Progenitor cell of endocrine pancreas (in vitro differentiated cells): Measurements from ENCODE around the gene CHCHD3. TPM values are rescaled to one million over a fixed set of nuclear protein-coding genes. Genes with fewer than 3 reads are reported as not detected.

Source experiments
- DNase-seq: peaks from one replicate; pipeline ENCODE4 v3.0.0; 2021; ENCODE audit warnings: low spot score; ENCODE audit not compliant: unreplicated experiment
- H3K27ac Mint-ChIP-seq: 2 replicates; pipeline ENCODE4 v1.8.0; 2021; ENCODE audit warnings: mild to moderate bottlenecking, moderate library complexity, mixed read lengths
- H3K27me3 Mint-ChIP-seq: 2 replicates; pipeline ENCODE4 v1.8.0; 2021; ENCODE audit warnings: mixed read lengths
- H3K36me3 Mint-ChIP-seq: 2 replicates; pipeline ENCODE4 v1.8.0; 2022; ENCODE audit warnings: mixed read lengths; ENCODE audit not compliant: insufficient read depth
- H3K4me1 Mint-ChIP-seq: 2 replicates; pipeline ENCODE4 v1.8.0; 2021; ENCODE audit warnings: low read depth, mixed read lengths
- H3K4me3 Mint-ChIP-seq: 2 replicates; pipeline ENCODE4 v1.8.0; 2021; ENCODE audit warnings: low read depth, mild to moderate bottlenecking, moderate library complexity, mixed read lengths
- H3K9me3 Mint-ChIP-seq: 2 replicates; pipeline ENCODE4 v1.8.0; 2021; ENCODE audit warnings: low read depth, mixed read lengths
- CTCF ChIP-seq: fragments of 200-600 bp; sonication (generic); IDR thresholded peaks from one replicate; pipeline ENCODE4 v1.5.0; 2021; ENCODE audit warnings: antibody characterized with exemption, mild to moderate bottlenecking; ENCODE audit not compliant: unreplicated experiment
- total RNA-seq: library from RNA; stranded (reverse); gene quantifications from 2 replicates; pipeline ENCODE4 v1.2.1, GENCODE V29; 2021

The CHCHD3 gene
- total RNA-seq, 1 donor from 2014 or later, result 67.3 TPM

DNA sequence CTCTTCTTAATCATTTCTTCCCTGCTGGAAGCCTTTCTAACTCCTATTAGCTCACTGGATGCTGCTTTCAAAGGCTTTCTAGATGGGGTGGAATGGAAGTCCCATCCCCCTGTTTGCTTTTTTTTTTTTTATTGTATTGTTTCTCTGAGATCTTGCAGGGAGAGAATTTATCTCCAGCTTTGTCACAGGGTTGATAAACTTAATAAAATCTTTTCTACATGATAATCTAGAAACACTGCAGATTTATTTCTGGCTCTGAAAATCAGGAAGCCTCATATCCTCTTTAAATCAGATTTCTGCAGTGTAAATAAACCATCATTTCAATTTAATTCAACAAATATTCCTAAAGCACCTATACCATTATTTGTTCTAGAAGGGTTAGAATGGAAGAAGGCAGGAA, 37.2 kb upstream of the CHCHD3 start:
- TF ChIP-seq CTCF, result no peak
- Mint-ChIP-seq H3K9me3 (no peaks in the 10 kb centered on the region), H3K36me3 (no peaks in the 10 kb centered on the region), H3K4me3 (no peak overlapping the region), H3K27ac (no peak overlapping the region), H3K4me1 (peaks cover 1% of the 10 kb centered on the region), H3K27me3 (peaks cover 16% of the 10 kb centered on the region)
- DNase-seq, result no peak

DNA sequence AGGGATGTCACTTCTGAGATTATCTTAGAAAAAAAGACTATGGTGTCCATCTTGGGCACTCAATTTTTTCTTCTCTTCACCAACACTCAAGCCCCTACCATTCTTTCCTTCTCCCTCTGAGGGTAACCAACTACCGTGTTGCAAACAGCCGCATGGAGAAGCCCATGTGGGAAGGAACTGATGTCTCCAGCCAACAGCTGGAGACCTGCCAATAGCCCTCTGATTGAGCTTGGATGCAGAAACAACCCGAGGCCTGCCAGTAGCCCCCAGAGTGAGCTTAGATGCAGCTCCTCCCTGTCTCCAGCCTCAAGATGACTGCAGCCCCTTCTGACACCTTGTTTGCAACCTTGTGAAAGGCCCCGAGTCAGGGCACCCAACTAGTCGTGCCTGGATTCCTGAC, 36.4 kb upstream of the CHCHD3 start:
- H3K27ac Mint-ChIP-seq, result no peak overlapping the region
- TF ChIP-seq CTCF, result no peak
- peaks cover 20% of the 10 kb centered on the region for H3K27me3 Mint-ChIP-seq
- H3K9me3 Mint-ChIP-seq, result no peaks in the 10 kb centered on the region
- DNase-seq, result no peak
- H3K4me1 Mint-ChIP-seq, result peaks cover 1% of the 10 kb centered on the region
- H3K36me3 Mint-ChIP-seq, result no peaks in the 10 kb centered on the region
- H3K4me3 Mint-ChIP-seq, result no peak overlapping the region

GRCh38 chr7:133117452-133117851, 35.6 kb upstream of the CHCHD3 start:
- no peak for TF ChIP-seq CTCF
- Mint-ChIP-seq H3K27me3 (peaks cover 22% of the 10 kb centered on the region), H3K4me1 (peaks cover 1% of the 10 kb centered on the region), H3K27ac (no peak overlapping the region), H3K4me3 (no peak overlapping the region), H3K36me3 (no peaks in the 10 kb centered on the region), H3K9me3 (no peaks in the 10 kb centered on the region)
- no peak for DNase-seq

DNA sequence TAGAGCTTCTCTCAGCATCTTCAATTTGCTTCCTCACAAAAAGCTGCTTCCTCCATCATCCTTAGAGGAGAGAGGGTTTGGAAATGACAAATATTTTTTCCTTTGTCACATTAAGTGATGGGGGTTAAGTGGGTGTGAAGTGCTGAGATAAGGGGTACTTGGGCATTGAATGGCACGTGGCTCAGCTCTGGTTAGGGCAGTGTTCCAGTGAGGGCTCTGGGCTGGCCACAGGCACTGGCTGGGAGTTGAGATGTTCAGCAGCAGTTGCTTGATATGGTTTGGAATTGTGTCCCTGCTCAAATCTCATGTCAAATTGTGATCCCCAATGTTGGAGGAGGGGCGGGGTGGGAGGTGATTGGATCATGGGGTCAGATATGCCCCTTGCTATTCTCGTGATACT, 33.7 kb upstream of the CHCHD3 start:
- TF ChIP-seq CTCF, result no peak
- H3K27ac Mint-ChIP-seq, result no peak overlapping the region
- H3K4me1 Mint-ChIP-seq, result no peaks in the 10 kb centered on the region
- no peaks in the 10 kb centered on the region for H3K36me3 Mint-ChIP-seq
- H3K4me3 Mint-ChIP-seq, result no peak overlapping the region
- H3K9me3 Mint-ChIP-seq, result no peaks in the 10 kb centered on the region
- peaks cover 22% of the 10 kb centered on the region for H3K27me3 Mint-ChIP-seq
- no peak for DNase-seq

DNA sequence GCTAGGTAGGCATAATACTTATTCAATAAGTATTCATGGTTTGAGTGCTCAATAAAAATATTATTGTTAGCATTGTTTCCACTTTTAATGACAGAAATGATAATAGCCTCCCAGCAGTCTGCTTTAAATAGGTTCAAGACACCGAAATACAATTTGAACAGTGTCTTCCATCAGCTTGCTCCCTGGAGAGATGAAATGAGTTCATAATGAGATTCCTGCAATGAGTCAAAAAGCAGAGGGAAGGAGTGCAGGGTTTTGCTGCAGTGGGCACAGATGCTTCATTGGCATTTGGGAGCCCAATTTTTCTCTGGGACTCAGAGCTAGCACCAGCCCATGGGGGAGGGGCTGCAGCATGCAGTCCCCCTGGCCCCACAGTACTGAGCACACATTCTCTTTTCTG, 32.6 kb upstream of the CHCHD3 start:
- Mint-ChIP-seq H3K27me3 (peaks cover 22% of the 10 kb centered on the region), H3K36me3 (no peaks in the 10 kb centered on the region), H3K4me3 (no peak overlapping the region), H3K9me3 (peaks cover 6% of the 10 kb centered on the region), H3K27ac (no peak overlapping the region), H3K4me1 (no peaks in the 10 kb centered on the region)
- DNase-seq, result no peak
- no peak for TF ChIP-seq CTCF
